NCI-H510A (cell line): Measurements from ENCODE around the gene UCN2.

Experiments
- DNase-seq: peaks from one replicate; lab custom pipeline; 2025; lab: John Stamatoyannopoulos, UW

The UCN2 gene

DNA sequence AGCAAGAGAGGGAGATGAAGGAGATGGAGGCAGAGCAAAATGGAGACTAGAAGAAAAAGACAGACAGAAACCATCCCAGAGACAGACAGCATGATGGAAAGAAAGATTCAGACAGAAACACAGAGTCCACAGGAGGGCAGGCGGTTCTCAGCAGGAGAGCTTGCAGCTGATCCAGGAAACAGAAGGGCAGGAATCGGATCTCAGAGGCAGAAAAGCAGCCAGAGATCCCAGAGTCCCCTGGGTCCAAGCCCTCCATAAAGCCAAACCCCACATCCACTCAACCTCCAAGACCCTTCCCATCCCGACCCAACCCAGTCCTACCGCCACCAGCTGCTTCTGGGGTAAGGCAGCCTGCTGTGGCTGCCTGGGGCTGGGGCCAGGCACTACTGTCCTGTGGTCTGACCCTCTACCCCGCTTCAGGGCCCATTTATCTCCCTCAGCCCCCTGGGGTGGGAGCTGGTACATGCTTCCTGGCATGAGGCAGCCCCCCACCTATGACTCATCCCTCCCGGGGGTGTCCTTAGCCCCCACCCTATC is at the start of gene UCN2:
Gene UCN2 (minus strand): TSS at position 400 of the 537 bp plus-strand sequence. CDS start 657 bp downstream, outside the sequence.
- DNase-seq = no peak

DNA sequence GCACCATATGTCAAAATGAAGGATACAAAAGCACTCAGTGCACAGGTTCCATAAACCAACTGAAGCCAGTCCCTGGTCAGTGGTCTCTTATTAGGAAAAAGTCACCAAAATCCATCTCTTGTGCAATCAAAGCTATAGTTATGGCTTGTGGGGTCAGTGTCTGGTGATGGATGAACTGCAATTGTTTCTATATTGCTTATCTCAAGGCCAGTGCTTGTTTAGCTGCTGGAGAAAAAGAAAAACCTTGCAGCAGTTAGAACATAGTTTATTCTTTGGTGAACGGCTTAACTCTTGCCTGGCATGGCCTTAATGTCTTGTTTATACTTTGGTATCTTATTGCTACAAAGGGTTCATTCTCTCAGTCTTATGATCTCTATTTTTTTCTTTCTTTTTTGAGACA is 48.7 kb upstream of the UCN2 start:
- no peak for DNase-seq

GRCh38 chr3:48609088-48610005 is 45.8 kb upstream of the UCN2 start, which contains the start of gene UQCRC1:
Gene UQCRC1, minus strand, starts transcription at chr3:48609646. Its CDS starts 26 bp downstream, at chr3:48609620.
- peak; percentile 72 for DNase-seq

DNA sequence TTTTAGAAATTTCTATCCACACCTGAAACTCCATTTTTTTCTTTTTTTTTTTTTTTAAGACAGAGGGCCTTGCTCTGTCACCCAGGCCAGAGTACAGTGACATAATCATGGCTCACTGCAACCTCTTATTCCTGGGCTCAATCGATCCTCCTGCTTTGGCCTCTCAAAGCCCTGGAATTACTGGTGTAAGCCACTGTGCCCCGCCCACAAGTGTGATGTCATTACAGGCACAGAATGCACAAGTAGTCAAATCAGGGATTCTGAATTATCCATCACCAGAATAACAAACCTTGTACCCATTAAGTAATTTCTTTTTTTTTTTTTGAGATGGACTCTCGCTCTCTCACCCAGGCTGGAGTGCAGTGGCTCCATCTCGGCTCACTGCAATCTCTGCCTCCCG is 43.9 kb upstream of the UCN2 start:
- no peak for DNase-seq

- DNase-seq = no peak
Measured at GRCh38 chr3:48601622-48601994, 38.0 kb upstream of the UCN2 start.

DNA sequence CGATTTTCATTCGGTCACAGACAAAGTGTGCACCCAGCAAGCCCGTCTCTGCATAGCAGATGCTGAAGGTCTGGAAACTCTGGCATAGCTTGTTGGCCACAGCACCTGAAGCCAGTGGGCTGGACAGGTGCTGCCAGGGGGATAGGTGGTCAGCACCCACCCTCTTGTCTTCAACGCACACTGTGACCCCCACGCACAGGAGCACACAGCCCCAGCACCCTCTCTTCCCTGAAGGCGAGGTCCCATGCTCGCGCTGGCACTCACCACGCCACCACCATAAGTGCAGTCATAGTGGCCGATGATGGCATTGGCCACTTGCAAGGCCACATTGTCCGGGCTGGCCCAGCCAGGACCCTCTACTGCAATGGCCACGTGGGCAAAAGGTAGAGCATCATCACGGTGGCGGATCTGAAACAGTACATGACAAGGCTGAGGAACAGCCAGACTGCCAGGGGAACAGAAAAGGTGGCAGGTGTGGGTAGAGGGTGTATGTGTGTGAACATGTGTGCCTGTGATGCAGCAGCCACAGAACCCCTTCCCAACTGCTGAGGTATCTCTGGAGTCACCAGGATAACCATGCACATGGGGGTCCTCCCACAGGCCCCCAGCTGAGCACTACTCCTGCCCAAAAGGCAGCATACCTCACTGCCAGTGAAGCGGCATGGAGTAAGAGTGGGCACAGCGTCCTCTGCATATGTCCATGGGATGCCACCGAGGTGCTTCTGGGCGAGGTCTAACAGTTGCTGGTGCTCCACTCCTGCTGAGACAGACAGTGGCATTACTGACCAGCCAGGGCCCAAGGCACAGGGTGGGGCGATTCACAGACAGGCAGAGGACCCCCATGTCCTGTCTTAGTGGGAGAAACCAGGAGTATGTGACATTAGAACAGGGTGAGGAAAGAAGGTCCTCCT is 37.4 kb upstream of the UCN2 start:
- DNase-seq = no peak

DNA sequence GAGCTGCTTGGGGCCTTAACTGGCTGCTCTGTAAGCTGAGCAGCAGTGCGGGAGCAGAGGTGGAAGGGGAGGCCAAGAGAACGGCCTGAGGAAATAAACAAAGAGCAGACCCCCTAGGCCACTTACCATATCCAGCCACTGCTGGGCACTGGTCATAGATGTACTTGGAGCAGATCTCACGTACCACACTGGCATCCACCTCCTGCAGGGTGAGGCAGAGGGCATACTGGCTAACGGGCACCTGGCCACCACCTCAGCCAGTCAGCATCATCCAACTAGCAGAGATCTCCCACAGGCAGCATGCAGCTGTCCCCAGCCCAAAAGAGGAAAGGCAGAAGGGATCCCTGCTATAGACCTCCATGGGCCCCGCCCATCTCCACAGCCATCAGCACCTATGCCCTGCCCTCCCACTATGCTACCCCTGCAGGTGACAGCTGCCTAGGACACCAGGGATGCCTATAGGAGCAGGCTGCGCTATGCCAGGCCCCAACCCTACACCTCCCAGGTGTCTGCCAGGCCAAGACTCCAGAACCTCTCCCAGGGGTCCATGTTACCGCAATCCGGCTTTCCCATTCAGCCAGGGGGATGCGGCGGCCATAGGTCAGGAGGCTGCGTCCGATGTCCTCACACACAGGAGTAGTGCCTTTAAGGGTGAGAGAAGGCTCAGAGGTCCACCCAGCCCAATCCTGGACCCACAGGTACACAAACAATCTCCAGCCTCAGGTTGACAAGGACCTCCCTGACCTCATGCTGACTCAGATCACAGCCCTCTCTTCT is 36.1 kb upstream of the UCN2 start:
- no peak for DNase-seq

- no peak for DNase-seq
Measured at GRCh38 chr3:48599077-48599501, 35.5 kb upstream of the UCN2 start.

DNA sequence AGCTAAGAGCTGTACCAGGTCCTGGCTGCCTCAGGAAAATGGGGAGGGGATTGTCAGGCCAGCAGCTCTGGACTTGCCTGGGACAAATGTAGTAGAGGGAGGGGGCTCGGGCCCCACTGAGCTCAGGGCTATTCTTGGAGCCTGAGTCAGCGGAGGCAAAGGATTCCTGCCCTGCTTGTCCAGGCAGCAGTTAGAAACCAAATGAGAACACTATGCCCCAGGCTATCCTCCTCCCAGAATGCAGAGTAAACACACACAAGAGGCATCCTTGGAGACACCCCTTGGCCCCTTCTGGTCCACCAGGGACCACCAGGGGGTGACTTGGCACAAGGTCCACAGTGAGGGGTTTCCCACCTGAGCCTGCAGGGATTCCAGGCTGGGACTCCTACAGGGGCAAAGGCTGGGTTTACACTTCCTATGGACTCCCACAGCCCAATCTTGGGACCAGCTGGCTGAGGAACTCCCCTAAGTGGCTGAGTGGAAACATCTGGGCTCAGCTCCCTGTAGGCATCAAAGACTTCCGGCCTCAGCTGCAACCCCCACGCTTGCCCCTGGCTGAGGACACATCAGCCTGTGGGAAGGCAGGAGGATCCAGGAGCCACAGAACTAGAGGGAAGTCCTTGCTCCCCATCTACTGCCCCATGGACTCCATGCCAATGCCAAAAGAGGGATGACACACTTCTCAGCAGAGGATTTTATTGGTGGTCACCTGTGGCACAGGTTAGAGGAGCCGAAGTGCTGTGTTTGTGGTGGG is 34.9 kb upstream of the UCN2 start:
- DNase-seq = no peak

DNA sequence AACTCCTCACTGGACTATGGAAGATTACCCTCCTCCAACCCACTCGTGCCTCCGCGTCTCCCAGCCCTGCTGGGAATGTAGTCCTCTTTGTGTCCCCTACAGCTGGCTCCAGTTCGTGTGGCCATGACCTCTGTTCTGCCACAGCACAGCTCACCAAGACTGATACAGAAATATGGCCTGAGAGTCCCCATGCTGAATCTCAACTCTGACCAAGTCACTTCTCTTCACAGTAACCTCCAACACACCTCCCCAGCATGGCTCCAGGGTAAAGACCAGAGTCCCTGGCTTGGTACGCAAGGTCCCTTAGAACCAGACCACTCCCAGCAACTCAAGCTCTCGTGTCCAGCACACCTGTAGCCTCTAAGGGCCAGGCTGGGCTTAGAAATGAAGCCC is 33.8 kb upstream of the UCN2 start:
- DNase-seq = no peak

DNA sequence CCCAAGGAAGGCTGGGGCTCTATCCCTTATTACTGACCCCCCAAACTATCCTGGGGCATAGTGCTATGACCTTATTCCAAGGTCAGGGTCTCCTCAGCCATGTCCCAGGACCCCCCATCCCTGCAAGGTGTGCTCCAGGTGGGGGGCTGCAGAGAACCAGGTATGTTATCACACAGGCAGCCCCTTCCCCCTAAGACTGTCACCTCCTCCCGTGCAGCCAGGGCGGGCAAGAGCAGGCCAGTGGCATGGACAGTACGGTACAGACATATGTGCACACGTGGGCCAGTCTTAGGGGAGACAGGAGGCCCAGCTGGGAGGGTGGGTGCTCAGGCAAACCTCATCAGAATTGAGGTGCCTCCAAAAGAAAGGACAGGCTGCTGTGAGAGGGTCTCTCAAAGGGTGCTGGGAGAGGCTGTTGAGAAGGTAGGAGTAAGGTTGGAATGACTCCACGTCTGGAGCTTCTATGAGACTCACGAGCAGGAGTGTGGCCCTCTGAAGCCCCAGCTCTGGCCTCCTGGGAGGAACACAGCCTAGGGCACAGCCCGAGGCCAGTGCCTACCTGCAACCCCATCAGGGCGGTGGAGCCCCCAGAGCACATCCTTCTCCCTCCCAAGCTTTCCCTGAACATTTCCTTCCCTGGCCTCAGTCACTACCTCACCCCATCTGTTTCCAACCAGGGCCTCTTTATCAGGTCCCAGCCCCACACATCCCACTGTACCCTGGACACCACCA is 33.3 kb upstream of the UCN2 start:
- no peak for DNase-seq

DNA sequence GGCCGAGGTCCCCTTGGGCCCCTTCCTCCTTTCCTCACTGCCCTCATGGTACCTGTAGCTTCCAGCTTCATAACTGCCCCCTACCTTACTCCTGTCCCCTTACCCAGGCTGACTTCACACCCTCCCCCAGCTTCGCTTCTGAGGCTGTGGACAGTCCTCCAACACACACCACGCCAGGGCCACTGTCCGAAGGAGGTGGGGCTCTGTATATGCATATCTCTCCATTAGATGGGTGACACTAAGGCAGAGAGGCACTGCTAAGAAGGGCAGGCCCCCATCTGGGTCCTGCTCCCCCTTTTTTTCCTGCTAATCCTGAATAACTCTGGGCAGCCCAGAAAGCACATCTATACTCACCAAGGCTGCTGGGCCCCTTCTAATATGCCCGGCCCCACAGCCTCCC is 32.6 kb upstream of the UCN2 start:
- DNase-seq = no peak

DNA sequence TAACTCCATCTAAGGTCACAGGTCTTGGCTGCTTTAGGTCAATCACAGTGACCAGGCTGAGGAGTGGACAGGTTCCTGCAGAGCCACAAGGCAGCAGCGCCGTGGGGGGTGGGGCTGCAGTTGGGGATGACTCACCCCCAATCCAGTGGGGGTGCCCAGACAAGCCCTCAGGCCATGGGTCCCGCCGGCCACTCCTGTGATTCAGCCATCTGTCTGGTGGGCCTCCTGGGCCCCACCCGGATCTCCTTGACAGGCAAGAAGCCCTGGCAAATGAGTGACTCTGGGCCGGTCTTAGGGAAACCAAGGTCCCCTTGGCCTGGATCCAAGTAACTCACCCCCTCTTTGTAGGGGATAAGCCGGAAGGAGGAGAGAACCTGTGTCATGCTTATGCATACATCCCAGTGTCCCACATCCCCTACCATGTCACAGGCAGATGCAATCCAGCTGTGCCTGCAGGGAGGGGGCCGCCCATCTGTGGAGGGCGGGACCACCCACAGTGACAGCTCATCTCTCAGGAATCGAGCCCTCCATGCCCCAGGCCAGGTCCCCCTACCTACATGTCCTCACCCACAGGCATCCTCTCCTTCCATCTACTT is 32.0 kb upstream of the UCN2 start:
- DNase-seq = no peak

- no peak for DNase-seq
Measured at GRCh38 chr3:48595075-48595525, 31.5 kb upstream of the UCN2 start, which contains the start of gene COL7A1. Gene COL7A1, minus strand, starts transcription at chr3:48595329. Its CDS starts 170 bp downstream, at chr3:48595159.

DNA sequence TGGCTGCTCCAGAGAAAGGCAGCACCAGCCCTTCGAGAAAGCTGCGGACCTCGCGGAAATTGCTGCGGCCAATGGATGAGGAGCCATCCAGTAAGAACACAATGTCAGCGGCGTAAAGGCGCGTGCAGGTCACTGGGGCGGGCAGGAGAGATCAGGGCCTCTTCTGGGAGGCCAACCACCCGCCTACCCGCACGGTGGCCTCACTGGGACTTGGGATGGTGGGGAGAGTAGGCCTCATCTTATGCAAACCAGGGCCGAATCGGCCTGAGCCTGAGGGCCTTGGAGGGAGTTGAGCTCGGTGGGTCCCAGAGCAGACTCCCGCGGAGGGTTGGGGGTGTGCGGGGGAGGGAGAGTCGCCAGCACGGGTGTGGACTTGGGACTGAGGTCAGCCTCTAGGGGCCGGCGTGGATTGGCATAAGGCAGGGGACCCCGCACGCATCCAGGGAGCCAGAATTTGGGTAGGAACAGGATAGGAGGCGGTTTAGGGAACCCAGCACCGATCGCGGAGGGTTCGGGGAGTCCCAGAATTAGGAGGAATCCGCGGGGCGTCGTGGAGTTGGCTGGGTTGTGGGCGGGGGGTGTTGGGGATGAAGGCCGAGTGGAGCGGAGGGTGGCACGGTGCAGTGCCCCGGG is 31.0 kb upstream of the UCN2 start:
- no peak for DNase-seq

DNA sequence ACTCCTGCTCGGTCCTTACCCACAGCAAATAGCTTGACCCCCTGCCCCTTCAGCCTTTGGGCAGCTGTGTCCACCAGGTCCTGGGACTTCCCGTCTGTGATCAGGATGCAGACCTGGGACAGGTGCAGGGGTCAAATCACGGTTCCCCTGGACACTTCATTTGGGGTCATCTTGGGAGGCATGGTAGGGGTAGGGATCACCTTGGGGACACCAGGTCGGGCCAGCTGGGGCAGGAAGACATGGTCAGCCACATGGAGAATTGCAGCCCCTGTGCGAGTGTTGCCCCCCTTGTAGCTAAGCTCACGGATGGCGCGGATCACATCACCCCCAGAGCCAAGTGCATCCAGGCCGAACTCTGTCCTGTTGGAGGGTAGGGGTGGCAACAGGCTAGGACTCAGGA is 29.8 kb upstream of the UCN2 start:
- no peak for DNase-seq

- DNase-seq = no peak
Measured at GRCh38 chr3:48592519-48593087, 29.0 kb upstream of the UCN2 start.

- no peak for DNase-seq
Measured at GRCh38 chr3:48591886-48592518, 28.4 kb upstream of the UCN2 start.
